ENCODE measurements around the gene PIK3AP1.

DNA sequence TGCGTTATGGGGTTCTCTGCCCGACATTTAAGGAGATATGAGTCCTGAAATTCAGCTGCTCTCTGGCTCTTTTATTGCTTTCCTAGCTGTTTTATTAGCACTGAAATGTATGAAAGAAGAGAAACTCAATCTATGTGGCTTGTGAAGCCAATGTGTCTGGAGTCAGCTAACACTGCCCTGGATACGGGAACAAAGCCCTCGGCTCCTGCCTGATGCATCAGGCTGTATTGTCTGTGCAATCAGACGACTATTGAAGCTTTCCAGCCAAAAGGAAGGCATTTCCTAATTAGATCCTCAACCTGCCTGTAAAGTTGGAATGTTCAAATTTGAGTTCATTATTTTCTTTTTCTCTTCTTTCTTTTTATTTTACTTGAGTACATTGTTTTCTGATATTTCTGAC lies 111.5 kb downstream of the PIK3AP1 start:
- TF ChIP-seq, protein P1, sequence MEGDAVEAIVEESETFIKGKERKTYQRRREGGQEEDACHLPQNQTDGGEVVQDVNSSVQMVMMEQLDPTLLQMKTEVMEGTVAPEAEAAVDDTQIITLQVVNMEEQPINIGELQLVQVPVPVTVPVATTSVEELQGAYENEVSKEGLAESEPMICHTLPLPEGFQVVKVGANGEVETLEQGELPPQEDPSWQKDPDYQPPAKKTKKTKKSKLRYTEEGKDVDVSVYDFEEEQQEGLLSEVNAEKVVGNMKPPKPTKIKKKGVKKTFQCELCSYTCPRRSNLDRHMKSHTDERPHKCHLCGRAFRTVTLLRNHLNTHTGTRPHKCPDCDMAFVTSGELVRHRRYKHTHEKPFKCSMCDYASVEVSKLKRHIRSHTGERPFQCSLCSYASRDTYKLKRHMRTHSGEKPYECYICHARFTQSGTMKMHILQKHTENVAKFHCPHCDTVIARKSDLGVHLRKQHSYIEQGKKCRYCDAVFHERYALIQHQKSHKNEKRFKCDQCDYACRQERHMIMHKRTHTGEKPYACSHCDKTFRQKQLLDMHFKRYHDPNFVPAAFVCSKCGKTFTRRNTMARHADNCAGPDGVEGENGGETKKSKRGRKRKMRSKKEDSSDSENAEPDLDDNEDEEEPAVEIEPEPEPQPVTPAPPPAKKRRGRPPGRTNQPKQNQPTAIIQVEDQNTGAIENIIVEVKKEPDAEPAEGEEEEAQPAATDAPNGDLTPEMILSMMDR (conservative IDR thresholded peaks at IDR 0.05; ENCODE audit: low read length): no peak
- TF ChIP-seq EZH2phosphoT487 (IDR thresholded peaks at IDR 0.05; ENCODE audit: borderline replicate concordance): no peak

Measured in Loucy (cell line).